ENCODE results near the gene GJC3.
"Not testable (repeated sequence)": the region's sequence is repeated elsewhere in the genome, so short reads cannot be mapped to it uniquely, and the experiment has no call there.

Gene GJC3

GRCh38 chr7:99929730-99930053, 272 bp upstream of the GJC3 start:
- no peak for DNase-seq (ENCODE audit: low read depth)

GRCh38 chr7:99928188-99928587, 1.2 kb downstream of the GJC3 start:
- DNase-seq (ENCODE audit: low read depth) = no peak

GRCh38 chr7:99927536-99927935, 1.9 kb downstream of the GJC3 start:
- no peak for DNase-seq (ENCODE audit: low read depth)

- no peak for DNase-seq (ENCODE audit: low read depth)
Measured at GRCh38 chr7:99926321-99926720, 3.1 kb downstream of the GJC3 start.

GRCh38 chr7:99923200-99923599, 6.2 kb downstream of the GJC3 start:
- no peak for DNase-seq (ENCODE audit: low read depth)

DNA sequence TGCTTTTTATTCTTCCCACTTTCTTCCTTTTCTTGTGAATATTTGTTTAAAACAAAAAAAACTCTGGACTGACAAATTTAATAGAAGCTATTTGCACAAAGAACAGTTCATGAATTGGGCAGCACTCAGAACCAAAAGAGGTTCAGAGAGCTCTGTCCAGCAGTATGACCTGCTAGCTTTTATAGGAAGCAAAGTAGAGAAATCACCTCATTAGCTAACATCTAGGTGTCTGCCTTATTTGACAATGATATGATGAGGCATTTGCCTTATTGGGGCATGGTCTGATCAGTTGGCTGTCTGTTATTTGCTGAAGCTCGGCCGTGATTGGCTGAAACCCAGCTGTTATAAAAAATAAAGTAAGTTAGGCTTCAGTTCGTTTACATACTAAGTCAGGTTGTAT, 9.3 kb downstream of the GJC3 start:
- DNase-seq (ENCODE audit: low read depth) = no peak

GRCh38 chr7:99919814-99920112, 9.7 kb downstream of the GJC3 start:
- no peak for DNase-seq (ENCODE audit: low read depth)

- peak; percentile 94 for DNase-seq (ENCODE audit: low read depth)
Measured at GRCh38 chr7:99918959-99919813, 10.2 kb downstream of the GJC3 start, which contains the start of gene TRIM4. Gene TRIM4 (minus strand): TSS chr7:99919530. CDS start chr7:99919401, 129 bp downstream.

GRCh38 chr7:99910976-99911375, 18.4 kb downstream of the GJC3 start:
- DNase-seq (ENCODE audit: low read depth) = no peak

DNA sequence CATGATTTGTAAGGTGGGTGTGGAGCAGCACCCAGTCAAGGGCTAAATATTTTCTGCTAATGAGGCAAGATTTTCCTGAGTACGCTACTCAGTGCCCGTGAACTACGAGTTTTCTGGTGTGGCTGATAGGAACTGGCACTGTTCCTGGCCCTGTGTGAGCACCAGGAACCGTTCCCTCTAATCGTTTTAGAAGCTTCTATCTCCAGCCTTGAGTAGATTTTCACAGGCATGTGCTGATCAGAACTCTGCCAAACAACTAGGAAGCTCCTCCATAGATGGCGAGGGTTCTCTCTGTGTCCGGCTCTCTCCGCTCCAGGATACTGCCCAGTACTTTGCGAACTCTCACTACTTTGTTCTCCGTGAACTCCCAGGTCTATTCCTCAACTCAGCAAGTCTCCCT, 27.8 kb downstream of the GJC3 start:
- no peak for DNase-seq (ENCODE audit: low read depth)

DNA sequence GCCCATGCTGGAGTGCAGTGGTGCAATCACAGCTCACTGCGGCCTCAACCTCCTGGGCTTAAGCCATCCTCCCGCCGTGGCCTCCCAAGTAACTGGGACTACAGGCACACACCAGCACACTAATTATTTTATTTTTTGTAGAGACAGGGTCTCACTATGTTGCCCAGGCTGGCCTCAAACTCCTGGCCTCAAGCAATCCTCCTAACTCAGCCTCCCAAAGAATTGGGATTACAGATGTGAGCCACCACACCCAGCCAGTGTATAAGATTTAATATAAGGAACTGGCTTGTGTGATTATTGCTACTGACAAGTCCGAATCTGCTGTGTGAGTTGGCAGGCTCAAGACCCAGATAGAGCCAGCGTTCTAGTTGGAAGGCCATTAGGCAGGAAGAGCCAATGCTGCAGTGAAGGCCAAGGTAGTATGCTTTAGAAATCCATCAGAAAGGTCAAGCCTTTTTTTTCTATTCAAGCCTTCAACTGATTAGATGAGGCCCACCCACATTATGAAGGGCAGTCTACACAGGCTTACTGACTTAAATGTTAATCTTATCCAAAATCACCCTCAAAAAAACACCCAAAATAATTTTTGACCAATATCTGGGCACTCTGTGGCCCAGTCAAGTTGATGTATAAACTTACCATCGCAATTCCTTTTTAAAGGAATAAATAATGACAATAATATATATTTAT, 29.4 kb downstream of the GJC3 start:
- DNase-seq (ENCODE audit: low read depth) = no peak

GRCh38 chr7:99898836-99899235, 30.6 kb downstream of the GJC3 start:
- DNase-seq (ENCODE audit: low read depth) = no peak

GRCh38 chr7:99898023-99898357, 31.4 kb downstream of the GJC3 start:
- no peak for DNase-seq (ENCODE audit: low read depth)

DNA sequence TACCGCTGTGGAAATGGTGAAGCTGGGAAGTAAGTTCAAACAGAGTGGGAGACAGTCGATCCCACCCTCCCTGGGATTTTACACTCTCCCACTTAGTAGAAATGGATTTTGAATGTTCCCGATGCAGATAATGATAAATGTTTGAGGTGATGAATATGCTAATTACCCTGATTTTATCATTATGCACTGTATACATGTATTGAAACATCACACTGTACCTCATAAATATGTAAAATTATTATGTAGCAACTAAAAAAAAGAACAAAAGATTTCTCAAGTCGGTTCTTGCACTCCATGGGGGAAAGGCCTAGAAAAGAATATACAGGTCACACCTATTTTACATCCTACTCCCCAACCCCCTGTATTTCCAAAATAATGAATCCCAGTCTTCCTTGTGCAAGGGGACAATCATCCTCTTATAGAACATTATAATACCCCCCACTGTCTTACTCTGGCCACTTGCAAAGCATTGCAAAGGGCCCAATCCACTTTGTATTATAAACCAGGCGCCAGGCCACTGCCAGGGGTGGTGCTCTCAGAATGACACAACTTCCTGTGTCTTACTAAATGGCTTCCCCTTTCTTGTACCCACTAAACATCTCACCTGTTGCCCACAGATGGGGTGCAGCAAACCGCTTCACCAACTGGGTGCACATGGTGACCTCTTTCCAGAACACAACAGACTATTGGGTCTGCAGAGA, 31.9 kb downstream of the GJC3 start:
- no peak for DNase-seq (ENCODE audit: low read depth)

DNA sequence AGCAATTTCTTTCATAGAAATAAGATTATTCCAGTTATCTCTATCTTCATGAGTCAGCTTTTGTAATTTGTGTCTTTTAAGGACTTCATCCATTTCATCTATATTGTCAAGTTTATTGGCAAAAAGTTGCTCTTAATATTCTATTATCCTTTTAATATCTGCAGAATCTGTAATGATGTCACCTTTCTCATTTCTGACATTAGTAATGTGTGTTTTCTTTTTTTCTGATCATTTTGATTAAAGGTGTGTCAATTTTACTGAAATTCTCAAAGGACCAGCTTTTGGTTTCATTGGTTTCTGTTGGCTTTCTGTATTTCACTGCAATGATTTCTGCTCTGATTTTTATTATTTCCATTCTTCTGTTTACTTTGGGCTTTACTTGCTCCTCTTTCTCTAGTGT, 34.7 kb downstream of the GJC3 start:
- no peak for DNase-seq (ENCODE audit: low read depth)

- no peak for DNase-seq (ENCODE audit: low read depth)
Measured at GRCh38 chr7:99893280-99893679, 36.1 kb downstream of the GJC3 start.

DNA sequence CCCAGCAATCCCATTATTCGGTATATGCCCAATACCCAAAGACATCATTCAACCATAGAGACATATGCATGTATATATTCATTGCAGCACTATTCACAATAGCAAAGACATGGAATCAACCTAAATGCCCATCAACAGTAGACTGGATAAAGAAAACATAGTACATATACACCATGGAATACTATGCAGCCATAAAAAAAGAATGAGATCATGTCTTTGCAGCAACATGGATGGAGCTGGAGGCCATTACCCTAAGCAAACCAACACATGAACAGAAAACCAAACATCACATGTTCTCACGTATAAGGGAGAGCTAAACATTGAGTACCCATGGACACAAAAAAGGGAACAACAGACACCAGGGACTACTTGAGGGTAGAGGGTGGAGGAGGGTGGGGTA, 39.1 kb downstream of the GJC3 start:
- DNase-seq (ENCODE audit: low read depth) = not testable (repeated sequence)

DNA sequence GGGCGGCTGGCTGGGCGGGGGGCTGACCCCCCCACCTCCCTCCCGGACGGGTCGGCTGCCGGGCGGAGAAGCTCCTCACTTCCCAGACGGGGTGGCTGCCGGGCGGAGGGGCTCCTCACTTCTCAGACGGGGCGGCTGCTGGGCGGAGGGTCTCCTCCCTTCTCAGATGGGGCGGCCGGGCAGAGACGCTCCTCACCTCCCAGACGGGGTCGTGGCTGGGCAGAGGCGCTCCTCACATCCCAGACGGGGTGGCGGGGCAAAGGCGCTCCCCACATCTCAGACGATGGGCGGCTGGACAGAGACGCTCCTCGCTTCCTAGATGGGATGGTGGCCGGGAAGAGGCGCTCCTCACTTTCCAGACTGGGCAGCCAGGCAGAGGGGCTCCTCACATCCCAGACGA, 41.1 kb downstream of the GJC3 start:
- not testable (repeated sequence) for DNase-seq (ENCODE audit: low read depth)

DNA sequence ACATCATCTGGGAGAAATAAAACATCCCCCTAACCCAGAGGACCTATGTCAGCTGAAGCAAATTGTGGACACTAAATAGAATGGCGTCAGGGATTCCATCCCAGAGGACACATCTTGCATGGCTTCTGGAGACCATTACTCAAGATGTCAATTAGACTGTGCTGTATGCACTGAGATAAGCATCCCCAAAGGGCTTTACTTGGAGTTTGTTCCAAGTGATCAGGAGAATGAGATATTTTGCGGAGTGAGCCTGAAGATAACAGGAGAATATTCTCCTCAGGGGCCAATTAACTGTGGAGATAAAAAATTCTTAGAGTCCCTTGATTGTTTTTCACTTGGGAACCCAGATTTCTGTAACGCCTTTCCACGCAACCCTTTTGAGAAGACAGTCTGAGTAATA, 48.0 kb downstream of the GJC3 start:
- DNase-seq (ENCODE audit: low read depth) = no peak

GRCh38 chr7:99876933-99877332, 52.5 kb downstream of the GJC3 start, which contains the start of gene OR2AE1:
Gene OR2AE1 (minus strand): TSS chr7:99877033. CDS start chr7:99877033, 0 bp downstream.
- no peak for DNase-seq (ENCODE audit: low read depth)

- DNase-seq (ENCODE audit: low read depth) = no peak
Measured at GRCh38 chr7:99876491-99876890, 52.9 kb downstream of the GJC3 start.
